Adipocyte (in vitro differentiated cells): Measurements from ENCODE around the gene IFNB1.

ENCODE experiments used
- DNase-seq: peaks from one replicate; pipeline ENCODE4 v3.0.0-alpha.2; 2015; ENCODE audit warnings: low read depth
- H3K27me3 ChIP-seq: replicated peaks from 2 replicates; pipeline ENCODE4 v1.7.0; 2013; ENCODE audit warnings: mild to moderate bottlenecking, low read length, moderate library complexity; ENCODE audit not compliant: control insufficient read depth, insufficient read depth
- H3K36me3 ChIP-seq: 2 replicates; pipeline ENCODE4 v1.7.0; 2013; ENCODE audit warnings: low read length, mild to moderate bottlenecking, moderate library complexity; ENCODE audit not compliant: control insufficient read depth, insufficient read depth, severe bottlenecking
- H3K4me1 ChIP-seq: 2 replicates; pipeline ENCODE4 v1.7.0; 2013; ENCODE audit warnings: mild to moderate bottlenecking, low read length, moderate library complexity; ENCODE audit not compliant: control insufficient read depth, insufficient read depth
- H3K4me3 ChIP-seq: 2 replicates; pipeline ENCODE4 v1.7.0; 2013; ENCODE audit warnings: mild to moderate bottlenecking, low read length, moderate library complexity
- H3K9ac ChIP-seq: 2 replicates; pipeline ENCODE4 v1.7.0; 2013; ENCODE audit warnings: mild to moderate bottlenecking, low read length, moderate library complexity
- H3K9me3 ChIP-seq: 2 replicates; pipeline ENCODE4 v1.7.0; 2013; ENCODE audit warnings: mild to moderate bottlenecking, low read length, moderate library complexity; ENCODE audit not compliant: control insufficient read depth

Gene IFNB1

GRCh38 chr9:21095561-21095960, 17.8 kb upstream of the IFNB1 start:
- no peaks in the 10 kb centered on the region for H3K27me3 ChIP-seq
- H3K9me3 ChIP-seq, result no peaks in the 10 kb centered on the region
- peak; percentile 12 for DNase-seq
- no peak overlapping the region for H3K4me3 ChIP-seq
- H3K36me3 ChIP-seq, result no peaks in the 10 kb centered on the region
- no peak overlapping the region for H3K9ac ChIP-seq
- H3K4me1 ChIP-seq, result peaks cover 12% of the 10 kb centered on the region

- Histone ChIP-seq H3K9me3 (peaks cover 14% of the 10 kb centered on the region), H3K36me3 (no peaks in the 10 kb centered on the region), H3K9ac (no peak overlapping the region), H3K27me3 (no peaks in the 10 kb centered on the region), H3K4me1 (no peaks in the 10 kb centered on the region), H3K4me3 (no peak overlapping the region)
- no peak for DNase-seq
Measured at GRCh38 chr9:21086538-21086937, 8.8 kb upstream of the IFNB1 start.

GRCh38 chr9:21085005-21085404, 7.3 kb upstream of the IFNB1 start:
- H3K9me3 ChIP-seq, result peaks cover 14% of the 10 kb centered on the region
- no peaks in the 10 kb centered on the region for H3K27me3 ChIP-seq
- H3K36me3 ChIP-seq, result no peaks in the 10 kb centered on the region
- no peaks in the 10 kb centered on the region for H3K4me1 ChIP-seq
- DNase-seq, result no peak
- H3K4me3 ChIP-seq, result no peak overlapping the region
- no peak overlapping the region for H3K9ac ChIP-seq

GRCh38 chr9:21084242-21084850, 6.6 kb upstream of the IFNB1 start:
- no peak for DNase-seq
- Histone ChIP-seq H3K4me1 (no peaks in the 10 kb centered on the region), H3K4me3 (no peak overlapping the region), H3K9ac (no peak overlapping the region), H3K36me3 (no peaks in the 10 kb centered on the region), H3K9me3 (peaks cover 14% of the 10 kb centered on the region), H3K27me3 (no peaks in the 10 kb centered on the region)

- no peak for DNase-seq
- Histone ChIP-seq H3K9me3 (peaks cover 14% of the 10 kb centered on the region), H3K4me3 (no peak overlapping the region), H3K36me3 (no peaks in the 10 kb centered on the region), H3K9ac (no peak overlapping the region), H3K4me1 (no peaks in the 10 kb centered on the region), H3K27me3 (no peaks in the 10 kb centered on the region)
Measured at GRCh38 chr9:21082671-21083070, 4.9 kb upstream of the IFNB1 start.

- Histone ChIP-seq H3K36me3 (no peaks in the 10 kb centered on the region), H3K9ac (no peak overlapping the region), H3K4me1 (no peaks in the 10 kb centered on the region), H3K9me3 (peaks cover 12% of the 10 kb centered on the region), H3K27me3 (no peaks in the 10 kb centered on the region), H3K4me3 (no peak overlapping the region)
- no peak for DNase-seq
Measured at GRCh38 chr9:21081999-21082398, 4.3 kb upstream of the IFNB1 start.

GRCh38 chr9:21081451-21081850, 3.7 kb upstream of the IFNB1 start:
- Histone ChIP-seq H3K4me3 (no peak overlapping the region), H3K27me3 (no peaks in the 10 kb centered on the region), H3K36me3 (no peaks in the 10 kb centered on the region), H3K9me3 (peaks cover 7% of the 10 kb centered on the region), H3K9ac (no peak overlapping the region), H3K4me1 (no peaks in the 10 kb centered on the region)
- no peak for DNase-seq

GRCh38 chr9:21080793-21081192, 3.1 kb upstream of the IFNB1 start:
- H3K27me3 ChIP-seq, result no peaks in the 10 kb centered on the region
- no peak overlapping the region for H3K9ac ChIP-seq
- H3K9me3 ChIP-seq, result no peaks in the 10 kb centered on the region
- H3K4me3 ChIP-seq, result no peak overlapping the region
- DNase-seq, result no peak
- H3K36me3 ChIP-seq, result no peaks in the 10 kb centered on the region
- no peaks in the 10 kb centered on the region for H3K4me1 ChIP-seq

GRCh38 chr9:21078702-21079101, 960 bp upstream of the IFNB1 start:
- H3K4me3 ChIP-seq, result no peak overlapping the region
- no peaks in the 10 kb centered on the region for H3K27me3 ChIP-seq
- H3K36me3 ChIP-seq, result no peaks in the 10 kb centered on the region
- no peak for DNase-seq
- no peaks in the 10 kb centered on the region for H3K9me3 ChIP-seq
- no peak overlapping the region for H3K9ac ChIP-seq
- no peaks in the 10 kb centered on the region for H3K4me1 ChIP-seq

- no peaks in the 10 kb centered on the region for H3K36me3 ChIP-seq
- no peak overlapping the region for H3K9ac ChIP-seq
- H3K27me3 ChIP-seq, result no peaks in the 10 kb centered on the region
- no peak overlapping the region for H3K4me3 ChIP-seq
- no peak for DNase-seq
- no peaks in the 10 kb centered on the region for H3K9me3 ChIP-seq
- H3K4me1 ChIP-seq, result peaks cover 5% of the 10 kb centered on the region
Measured at GRCh38 chr9:21075484-21075883, 2.3 kb downstream of the IFNB1 start.

- Histone ChIP-seq H3K4me3 (no peak overlapping the region), H3K9ac (no peak overlapping the region), H3K9me3 (no peaks in the 10 kb centered on the region), H3K4me1 (peaks cover 12% of the 10 kb centered on the region), H3K27me3 (no peaks in the 10 kb centered on the region), H3K36me3 (no peaks in the 10 kb centered on the region)
- peak; percentile 14 for DNase-seq
Measured at GRCh38 chr9:21070906-21071305, 6.8 kb downstream of the IFNB1 start.

- DNase-seq, result peak; percentile 94
- Histone ChIP-seq H3K9ac (no peak overlapping the region), H3K4me1 (peaks cover 12% of the 10 kb centered on the region), H3K9me3 (no peaks in the 10 kb centered on the region), H3K36me3 (no peaks in the 10 kb centered on the region), H3K4me3 (peak overlapping the region; percentile 59), H3K27me3 (no peaks in the 10 kb centered on the region)
Measured at GRCh38 chr9:21070171-21070571, 7.6 kb downstream of the IFNB1 start.
